CD4-positive, alpha-beta T cell (primary cell): ENCODE data around the gene TOP2B. TPM values are rescaled to one million over a fixed set of nuclear protein-coding genes. Genes with fewer than 3 reads are reported as not detected.

Experiments used
- ATAC-seq: fragments of 200-7000 bp; cut with Tn5 transposase; one replicate; pipeline ENCODE4 v1.10.0; 2022; ENCODE audit warnings: mild to moderate bottlenecking; ENCODE audit not compliant: poor library complexity
- CTCF ChIA-PET: fragments of 350-600 bp; sonication (Branson Sonifier 250); formaldehyde crosslinking; loops from one replicate; lab custom pipeline; 2021; ENCODE audit warnings: antibody characterized with exemption, inconsistent platforms; lab: Charles Lee
- POLR2A ChIA-PET: fragments of 350-600 bp; sonication (Branson Sonifier 250); formaldehyde crosslinking; loops from one replicate; lab custom pipeline; 2021; ENCODE audit warnings: antibody characterized with exemption, inconsistent platforms; lab: Charles Lee
- DNase-seq, 14 experiments: peaks; one replicate each; pipeline ENCODE4 v3.0.0-alpha.2; 2013 to 2020; ENCODE audit warnings: mixed read lengths in 2 of 14
- H3K27ac ChIP-seq, 2 donors: one replicate each; pipeline versions ENCODE4 v1.5.1 to v1.7.0; 2013; ENCODE audit warnings: low read length in 2 of 2, low read depth in 1 of 2, mild to moderate bottlenecking in 1 of 2
- H3K27me3 ChIP-seq, 2 experiments: 1 replicate in 1 of 2; 2 replicates in 1 of 2; pipeline versions ENCODE4 v1.6.1 to v1.7.0; 2013; ENCODE audit warnings: low read length in 2 of 2, control low read depth in 1 of 2, mild to moderate bottlenecking in 1 of 2, moderate library complexity in 1 of 2; ENCODE audit not compliant: insufficient read depth in 2 of 2, control insufficient read depth in 1 of 2
- H3K36me3 ChIP-seq: one replicate; pipeline ENCODE4 v1.6.1; 2013; ENCODE audit warnings: low read length, control low read depth; ENCODE audit not compliant: insufficient read depth
- H3K4me1 ChIP-seq: one replicate; pipeline ENCODE4 v1.6.1; 2013; ENCODE audit warnings: low read length, control low read depth; ENCODE audit not compliant: insufficient read depth
- H3K4me3 ChIP-seq: one replicate; pipeline ENCODE4 v1.5.1; 2013; ENCODE audit warnings: mild to moderate bottlenecking, low read length, moderate library complexity
- H3K9me3 ChIP-seq, 2 experiments: 1 replicate in 1 of 2; 2 replicates in 1 of 2; pipeline versions ENCODE4 v1.6.1 to v1.7.0; 2013; ENCODE audit warnings: low read length in 2 of 2, mild to moderate bottlenecking in 2 of 2, control low read depth in 1 of 2, moderate library complexity in 1 of 2; ENCODE audit not compliant: control insufficient read depth in 1 of 2, insufficient read depth in 1 of 2
- H3K27ac Mint-ChIP-seq: one replicate; pipeline ENCODE4 v1.8.0; 2020; ENCODE audit warnings: mixed read lengths
- H3K27me3 Mint-ChIP-seq: one replicate; pipeline ENCODE4 v1.8.0; 2021; ENCODE audit warnings: mixed read lengths
- H3K36me3 Mint-ChIP-seq: one replicate; pipeline ENCODE4 v1.8.0; 2021; ENCODE audit warnings: low read depth, mixed read lengths
- H3K4me1 Mint-ChIP-seq: one replicate; pipeline ENCODE4 v1.8.0; 2021; ENCODE audit warnings: low read depth, mixed read lengths
- H3K4me3 Mint-ChIP-seq: one replicate; pipeline ENCODE4 v1.8.0; 2020; ENCODE audit warnings: mild to moderate bottlenecking, mixed read lengths
- H3K9me3 Mint-ChIP-seq: one replicate; pipeline ENCODE4 v1.8.0; 2020; ENCODE audit warnings: mixed read lengths
- intact Hi-C, 2 experiments: fragments of 100-400 bp; cut with DNase I in 1 of 2; cut with micrococcal nuclease in 1 of 2; formaldehyde crosslinking; loops; one replicate each; pipeline versions ENCODE4 v1.15.1 to v1.9.0; 2023 to 2025; cut with DNase I, micrococcal nuclease
- total RNA-seq, 174 experiments: library from RNA in 2 of 174; stranded (reverse) in 2 of 174; gene quantifications; one replicate each; pipeline ENCODE4 v1.2.3 and lab custom pipeline; 2021 to 2026
- TF ChIP-seq, protein P1 (sequence below): fragments of 200-600 bp; IDR thresholded peaks from one replicate; pipeline ENCODE4 v1.8.0; 2022; ENCODE audit warnings: antibody characterized with exemption, mild to moderate bottlenecking

Gene TOP2B
- total RNA-seq, 2 experiments from 2014 or later, result 79.7 to 80.4 TPM

DNA sequence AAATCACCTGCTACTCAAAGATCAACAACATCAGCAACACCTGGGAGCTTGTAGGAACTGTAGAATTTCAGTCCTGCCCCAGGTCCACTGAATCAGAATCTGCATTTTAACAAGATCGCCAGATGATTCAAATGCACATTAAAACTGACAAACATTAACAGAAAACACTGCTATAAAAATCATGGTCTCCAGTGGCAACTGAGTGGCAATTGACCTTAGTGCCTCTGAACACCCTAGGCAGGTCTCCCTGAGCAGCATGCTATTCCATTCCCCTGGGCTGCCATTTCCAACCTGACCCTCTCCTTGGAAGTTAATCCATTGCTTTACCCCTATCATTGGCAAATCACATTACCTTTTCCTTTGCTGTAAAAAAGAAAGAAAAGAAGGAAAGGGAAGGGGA, 23.0 kb upstream of the TOP2B start:
- no peak for DNase-seq
- ATAC-seq, result no peak
- intact Hi-C loops, result no loop called here
- ChIA-PET CTCF (no interaction called here), POLR2A (no interaction called here)
- no peaks in the 10 kb centered on the region for H3K4me1 Mint-ChIP-seq
- no peak overlapping the region for H3K4me3 ChIP-seq
- H3K36me3 ChIP-seq, result no peaks in the 10 kb centered on the region
- TF ChIP-seq, protein P1, sequence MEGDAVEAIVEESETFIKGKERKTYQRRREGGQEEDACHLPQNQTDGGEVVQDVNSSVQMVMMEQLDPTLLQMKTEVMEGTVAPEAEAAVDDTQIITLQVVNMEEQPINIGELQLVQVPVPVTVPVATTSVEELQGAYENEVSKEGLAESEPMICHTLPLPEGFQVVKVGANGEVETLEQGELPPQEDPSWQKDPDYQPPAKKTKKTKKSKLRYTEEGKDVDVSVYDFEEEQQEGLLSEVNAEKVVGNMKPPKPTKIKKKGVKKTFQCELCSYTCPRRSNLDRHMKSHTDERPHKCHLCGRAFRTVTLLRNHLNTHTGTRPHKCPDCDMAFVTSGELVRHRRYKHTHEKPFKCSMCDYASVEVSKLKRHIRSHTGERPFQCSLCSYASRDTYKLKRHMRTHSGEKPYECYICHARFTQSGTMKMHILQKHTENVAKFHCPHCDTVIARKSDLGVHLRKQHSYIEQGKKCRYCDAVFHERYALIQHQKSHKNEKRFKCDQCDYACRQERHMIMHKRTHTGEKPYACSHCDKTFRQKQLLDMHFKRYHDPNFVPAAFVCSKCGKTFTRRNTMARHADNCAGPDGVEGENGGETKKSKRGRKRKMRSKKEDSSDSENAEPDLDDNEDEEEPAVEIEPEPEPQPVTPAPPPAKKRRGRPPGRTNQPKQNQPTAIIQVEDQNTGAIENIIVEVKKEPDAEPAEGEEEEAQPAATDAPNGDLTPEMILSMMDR, result no peak
- no peaks in the 10 kb centered on the region for H3K9me3 ChIP-seq
- no peaks in the 10 kb centered on the region for H3K4me1 ChIP-seq
- peaks cover 6% of the 10 kb centered on the region for H3K27me3 Mint-ChIP-seq
- no peaks in the 10 kb centered on the region for H3K36me3 Mint-ChIP-seq
- no peaks in the 10 kb centered on the region for H3K9me3 Mint-ChIP-seq
- H3K27ac ChIP-seq, result no peak overlapping the region
- no peaks in the 10 kb centered on the region for H3K27me3 ChIP-seq
- H3K27ac Mint-ChIP-seq, result no peak overlapping the region
- H3K4me3 Mint-ChIP-seq, result no peak overlapping the region

- Histone ChIP-seq H3K9me3 (no peaks in the 10 kb centered on the region), H3K4me1 (no peaks in the 10 kb centered on the region), H3K4me3 (no peak overlapping the region), H3K27me3 (no peaks in the 10 kb centered on the region), H3K27ac (no peak overlapping the region), H3K36me3 (no peaks in the 10 kb centered on the region)
- ChIA-PET POLR2A (no interaction called here), CTCF (no interaction called here)
- DNase-seq (no peak), ATAC-seq (no peak)
- no peaks in the 10 kb centered on the region for H3K4me1 Mint-ChIP-seq
- no peaks in the 10 kb centered on the region for H3K36me3 Mint-ChIP-seq
- peaks cover 5% of the 10 kb centered on the region for H3K27me3 Mint-ChIP-seq
- H3K4me3 Mint-ChIP-seq, result no peak overlapping the region
- intact Hi-C loops, result no loop called here
- H3K9me3 Mint-ChIP-seq, result no peaks in the 10 kb centered on the region
- TF ChIP-seq, protein P1, result no peak
- H3K27ac Mint-ChIP-seq, result no peak overlapping the region
Observed at GRCh38 chr3:25686766-25687165, 22.1 kb upstream of the TOP2B start.

DNA sequence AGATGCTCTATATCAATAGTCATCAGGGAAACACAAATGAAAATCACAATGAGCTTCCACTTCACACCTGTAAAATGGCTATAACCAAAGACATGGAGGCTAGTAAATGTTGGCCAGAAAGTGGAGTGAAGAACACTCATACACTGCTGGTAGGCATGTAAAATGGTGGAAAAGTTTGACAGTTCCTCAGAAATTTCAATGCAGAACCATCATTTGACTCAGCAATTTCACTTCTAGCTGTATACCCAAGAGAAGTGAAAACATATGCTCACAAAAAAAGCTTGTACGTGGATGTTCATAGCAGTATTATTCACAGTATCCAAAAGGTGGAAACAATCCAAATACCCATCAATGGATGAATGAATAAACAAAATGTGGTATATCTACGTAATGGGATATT, 19.2 kb upstream of the TOP2B start:
- Mint-ChIP-seq H3K27me3 (no peaks in the 10 kb centered on the region), H3K27ac (no peak overlapping the region), H3K9me3 (no peaks in the 10 kb centered on the region), H3K4me1 (no peaks in the 10 kb centered on the region), H3K4me3 (no peak overlapping the region), H3K36me3 (no peaks in the 10 kb centered on the region)
- Histone ChIP-seq H3K27me3 (no peaks in the 10 kb centered on the region), H3K4me1 (no peaks in the 10 kb centered on the region), H3K27ac (no peak overlapping the region), H3K9me3 (no peaks in the 10 kb centered on the region), H3K4me3 (no peak overlapping the region), H3K36me3 (no peaks in the 10 kb centered on the region)
- DNase-seq, result no peak
- ATAC-seq, result no peak
- ChIA-PET POLR2A (interaction anchor here (1.2 kb wide), 1 partner anchor 18 kb away, joined by 4 read pairs; no protein-coding TSS in a partner anchor), CTCF (no interaction called here)
- TF ChIP-seq, protein P1, result no peak
- intact Hi-C loops, result no loop called here
